Measurements from ENCODE around the gene LAMC3. TPM values are rescaled to one million over a fixed set of nuclear protein-coding genes. Genes with fewer than 3 reads are reported as not detected.

LAMC3 gene
- polyA plus RNA-seq, 1 donor, result 1.9 TPM

DNA sequence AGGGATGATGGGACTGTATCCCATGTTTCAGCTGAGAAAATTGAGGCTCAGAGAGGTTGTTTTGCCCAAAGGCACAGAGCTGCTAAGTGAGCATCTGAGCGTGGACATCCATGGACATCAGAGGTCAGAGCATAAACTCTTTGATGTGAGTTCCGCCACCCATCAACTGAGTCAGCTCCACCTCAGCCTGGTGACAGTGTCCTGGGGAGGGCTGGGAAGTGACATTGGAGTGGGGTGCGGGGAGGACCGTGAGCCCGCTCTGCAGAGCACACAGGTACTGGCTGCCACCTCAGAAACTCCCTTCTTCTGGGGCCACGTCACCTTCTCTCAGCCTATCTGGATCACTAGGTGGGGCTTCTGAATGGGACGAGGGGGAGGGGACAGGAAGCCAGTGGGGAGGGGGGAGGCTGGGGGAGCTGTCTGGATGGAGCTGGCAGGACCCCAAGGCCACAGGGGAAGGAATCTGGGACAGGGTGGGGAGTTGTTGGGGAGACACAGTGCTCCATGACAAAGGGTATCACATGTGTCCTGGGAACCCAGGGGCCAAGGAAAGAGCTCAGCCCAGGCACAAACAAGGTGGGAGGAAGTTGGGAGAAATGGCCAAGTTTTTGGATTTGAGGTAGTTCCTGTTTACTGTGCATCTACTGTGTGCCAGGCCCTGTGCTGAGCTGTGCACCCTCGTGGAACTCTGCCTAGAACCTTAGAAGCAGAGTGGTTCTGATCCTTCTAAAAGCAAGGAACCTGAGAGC is 2.5 kb downstream of the LAMC3 start:
- no peak for DNase-seq (ENCODE audit: low read depth)

DNA sequence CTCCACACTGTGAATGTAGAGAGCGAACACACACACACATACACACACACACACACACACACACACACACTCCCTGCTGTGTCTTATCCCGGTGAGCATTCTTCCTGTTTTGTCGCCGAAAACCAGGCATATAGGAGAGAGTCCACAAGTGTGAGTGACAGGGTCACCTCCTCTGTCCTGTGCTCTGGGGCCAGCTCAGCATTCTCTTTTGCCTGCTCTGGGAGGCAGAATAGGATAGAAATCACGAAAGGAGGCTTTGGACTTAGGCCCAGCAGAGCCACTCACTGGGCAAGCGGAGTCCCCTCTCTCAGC is 3.0 kb downstream of the LAMC3 start:
- DNase-seq (ENCODE audit: low read depth), result no peak

DNA sequence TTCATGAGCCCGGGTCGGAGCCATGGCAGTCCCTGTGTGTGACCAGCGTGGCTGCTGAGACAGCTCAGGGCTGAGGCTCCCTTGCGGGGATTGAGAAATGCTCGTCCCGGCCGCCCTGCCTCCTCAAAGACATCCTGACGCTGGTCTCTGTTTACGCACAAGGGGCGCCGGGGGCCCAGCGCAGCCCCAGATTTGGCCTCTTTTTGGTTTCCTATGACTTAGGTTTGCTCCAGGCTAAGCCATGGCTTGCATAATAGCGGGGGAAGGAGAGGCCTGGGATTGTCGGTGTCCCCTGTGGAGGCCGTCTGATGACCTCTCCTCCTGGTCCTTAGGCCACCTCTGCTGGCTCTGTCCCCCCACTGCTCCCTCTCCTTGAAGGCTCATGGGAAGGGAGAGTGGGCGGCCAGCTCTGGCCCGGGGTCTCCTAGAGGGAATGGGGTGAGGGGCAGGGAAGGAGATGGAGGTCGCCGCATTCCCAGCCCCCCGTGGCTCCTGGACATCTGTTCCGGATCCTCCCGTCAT is 3.5 kb downstream of the LAMC3 start:
- no peak for DNase-seq (ENCODE audit: low read depth)

DNA sequence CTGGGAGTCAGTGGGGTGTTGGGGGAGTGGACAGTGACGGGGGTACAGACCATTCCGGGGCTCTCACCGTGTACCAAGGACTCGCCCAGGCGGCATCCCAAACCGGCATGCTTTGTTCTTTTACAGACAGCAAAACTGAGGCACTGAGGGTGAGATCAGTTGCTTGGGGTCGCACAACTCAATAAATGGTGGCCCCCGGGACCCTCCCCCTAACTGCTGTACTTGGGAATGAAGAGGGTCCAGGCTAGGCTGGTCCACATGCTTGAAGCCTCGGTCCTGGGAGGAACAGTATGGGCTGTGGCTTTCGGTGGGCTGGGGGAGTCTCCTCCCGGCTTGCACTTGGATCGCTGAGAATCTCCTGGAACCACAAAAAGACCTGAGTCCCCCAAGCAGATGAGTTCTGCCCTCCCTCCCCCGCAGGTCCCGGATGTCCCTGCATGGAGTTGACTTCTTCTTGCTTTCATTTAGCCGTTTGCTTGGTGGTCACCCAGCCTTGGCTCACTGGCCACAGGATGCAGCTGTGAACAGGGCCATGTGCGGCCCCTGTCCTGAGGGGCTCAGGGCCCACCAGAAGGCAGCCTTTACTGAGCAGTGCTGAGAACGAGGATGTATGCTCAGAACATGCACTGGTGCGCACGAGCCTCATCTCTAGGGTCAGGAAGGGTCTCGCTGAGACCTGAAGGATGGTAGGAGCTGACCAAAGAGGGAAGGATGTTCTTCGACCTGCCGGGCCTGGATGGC is 4.2 kb downstream of the LAMC3 start:
- DNase-seq (ENCODE audit: low read depth), result no peak

DNA sequence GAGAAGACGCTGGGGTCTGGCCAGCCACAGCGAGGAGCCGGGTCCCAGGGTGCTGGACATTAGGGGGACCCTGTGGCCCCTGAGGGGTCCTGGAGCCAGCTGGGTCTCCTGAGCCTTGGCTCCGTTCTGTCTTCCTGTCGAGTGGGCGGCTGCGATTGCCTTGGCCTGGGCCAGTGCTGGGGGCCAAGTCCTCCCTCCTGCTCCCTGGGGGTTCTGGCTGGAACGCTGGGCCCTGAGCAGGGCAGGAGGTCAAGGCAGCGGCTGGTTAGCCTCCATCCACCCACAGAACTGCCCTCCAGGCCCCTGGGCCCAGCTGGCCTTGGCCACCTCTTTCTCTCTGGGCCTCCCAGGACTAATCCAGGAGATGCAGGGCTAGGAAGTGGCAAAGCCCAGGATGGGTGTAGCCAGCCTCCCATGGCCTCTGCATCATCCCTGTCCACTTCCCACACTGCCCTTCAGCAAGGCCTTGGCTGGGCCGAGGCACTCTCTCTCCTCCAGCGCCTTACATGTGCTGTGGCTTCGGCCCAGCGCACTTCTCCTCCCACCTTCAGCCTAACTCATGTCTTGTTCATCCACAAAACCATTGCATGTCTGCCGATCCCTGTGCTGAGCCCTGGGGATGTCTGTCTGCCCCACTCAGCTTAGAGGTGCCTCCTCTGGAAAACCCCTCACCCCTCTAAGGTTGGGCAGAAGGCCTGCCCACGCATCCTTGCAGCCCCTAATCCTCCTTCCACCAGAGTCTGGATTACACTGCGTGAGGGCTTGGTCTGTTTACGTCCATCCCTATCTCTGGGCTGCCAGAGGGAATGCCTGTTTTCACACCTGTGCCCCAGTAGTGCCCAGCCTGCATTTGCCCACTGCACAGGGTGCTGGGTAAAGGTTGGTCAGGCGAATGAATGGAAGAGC is 5.0 kb downstream of the LAMC3 start:
- no peak for DNase-seq (ENCODE audit: low read depth)

- DNase-seq (ENCODE audit: low read depth), result no peak
Measured at GRCh38 chr9:131015112-131015511, 6.1 kb downstream of the LAMC3 start.

GRCh38 chr9:131015876-131016397 is 7.0 kb downstream of the LAMC3 start:
- no peak for DNase-seq (ENCODE audit: low read depth)

- DNase-seq (ENCODE audit: low read depth), result no peak
Measured at GRCh38 chr9:131017067-131017466, 8.1 kb downstream of the LAMC3 start.

DNA sequence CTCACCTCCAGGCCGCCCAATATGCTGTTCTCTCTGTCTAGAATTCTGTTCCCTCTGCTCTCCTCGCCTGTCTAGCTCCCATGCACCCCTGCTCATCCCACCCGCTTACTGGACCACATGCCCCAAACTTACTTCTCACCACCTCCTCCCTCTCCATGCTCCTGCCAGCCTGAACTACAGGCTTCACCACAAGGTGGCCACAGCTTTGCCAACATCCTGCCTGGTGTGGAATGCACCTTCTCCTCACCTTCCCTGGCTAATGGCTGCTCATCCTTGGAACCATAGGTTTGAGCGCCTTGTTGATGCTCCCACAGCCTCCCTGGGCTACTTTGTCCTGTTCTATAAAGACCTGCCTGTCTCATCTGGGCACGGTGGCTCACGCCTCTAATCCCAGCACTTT is 9.6 kb downstream of the LAMC3 start:
- no peak for DNase-seq (ENCODE audit: low read depth)

- DNase-seq (ENCODE audit: low read depth), result no peak
Measured at GRCh38 chr9:131019388-131020239, 10.6 kb downstream of the LAMC3 start.

GRCh38 chr9:131020388-131020787 is 11.4 kb downstream of the LAMC3 start:
- DNase-seq (ENCODE audit: low read depth), result no peak

DNA sequence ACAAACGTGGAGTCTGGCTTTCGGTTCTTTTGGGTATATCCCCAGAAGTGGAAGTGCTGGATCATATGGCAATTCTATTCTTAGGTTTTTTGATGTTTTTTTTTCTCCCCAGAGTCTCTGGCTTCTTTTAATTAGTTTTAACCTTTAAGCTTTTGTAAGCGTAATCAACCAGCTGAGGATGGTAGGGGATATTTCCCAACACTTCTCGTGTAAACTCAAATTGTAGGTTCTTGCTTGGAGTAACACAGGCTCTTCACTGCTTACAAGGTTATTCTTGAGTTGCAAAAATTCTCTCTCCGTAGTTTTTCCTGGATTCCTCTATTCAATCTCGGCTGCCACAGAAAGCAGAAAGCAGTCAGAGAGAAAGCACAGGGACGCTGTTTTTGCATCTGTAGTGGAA is 11.9 kb downstream of the LAMC3 start:
- DNase-seq (ENCODE audit: low read depth), result no peak

- no peak for DNase-seq (ENCODE audit: low read depth)
Measured at GRCh38 chr9:131021785-131022184, 12.8 kb downstream of the LAMC3 start.

DNA sequence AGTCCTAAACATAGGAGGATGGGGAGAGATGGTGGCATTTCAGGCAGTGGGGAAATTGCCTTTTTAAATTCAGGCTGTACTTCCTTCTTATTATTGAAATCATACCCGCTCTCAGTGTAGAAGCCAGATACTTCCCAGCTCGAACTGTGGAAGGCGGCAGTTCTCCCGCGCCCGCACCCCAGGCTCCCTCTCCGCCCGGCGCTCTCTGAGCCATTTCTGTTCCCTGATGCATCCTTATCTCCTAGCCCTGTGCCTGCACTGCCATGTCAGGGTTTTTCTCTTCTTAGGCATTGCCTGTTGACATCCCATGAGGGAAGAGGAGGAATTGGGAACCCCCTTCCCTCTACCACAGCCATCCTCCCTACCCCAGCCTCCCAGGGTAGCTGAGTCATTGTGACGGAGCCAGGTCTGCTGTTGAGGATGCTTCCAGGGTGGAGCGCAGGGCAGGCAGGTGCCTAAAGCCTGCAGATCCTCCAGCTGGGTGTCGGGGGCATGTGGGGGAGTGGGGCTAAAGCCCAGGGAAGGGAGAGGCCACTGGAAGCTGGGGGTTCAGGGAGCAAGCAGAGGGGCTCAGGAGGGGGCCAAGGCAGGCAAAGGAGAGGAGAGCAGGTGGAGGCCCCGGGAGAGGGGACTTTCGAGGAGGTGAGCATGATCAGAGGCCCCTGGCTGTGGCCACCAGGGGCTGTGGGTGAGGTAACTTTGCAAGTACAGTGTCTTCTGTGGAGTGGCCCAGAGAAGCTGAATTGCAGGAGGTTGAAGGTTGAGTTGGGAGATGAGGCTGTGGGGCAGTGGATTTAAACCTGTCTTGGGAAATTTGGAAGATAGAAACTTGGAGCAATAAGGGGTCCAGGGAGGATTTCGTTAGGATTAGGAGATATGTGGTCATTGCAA is 16.2 kb downstream of the LAMC3 start:
- DNase-seq (ENCODE audit: low read depth), result no peak

DNA sequence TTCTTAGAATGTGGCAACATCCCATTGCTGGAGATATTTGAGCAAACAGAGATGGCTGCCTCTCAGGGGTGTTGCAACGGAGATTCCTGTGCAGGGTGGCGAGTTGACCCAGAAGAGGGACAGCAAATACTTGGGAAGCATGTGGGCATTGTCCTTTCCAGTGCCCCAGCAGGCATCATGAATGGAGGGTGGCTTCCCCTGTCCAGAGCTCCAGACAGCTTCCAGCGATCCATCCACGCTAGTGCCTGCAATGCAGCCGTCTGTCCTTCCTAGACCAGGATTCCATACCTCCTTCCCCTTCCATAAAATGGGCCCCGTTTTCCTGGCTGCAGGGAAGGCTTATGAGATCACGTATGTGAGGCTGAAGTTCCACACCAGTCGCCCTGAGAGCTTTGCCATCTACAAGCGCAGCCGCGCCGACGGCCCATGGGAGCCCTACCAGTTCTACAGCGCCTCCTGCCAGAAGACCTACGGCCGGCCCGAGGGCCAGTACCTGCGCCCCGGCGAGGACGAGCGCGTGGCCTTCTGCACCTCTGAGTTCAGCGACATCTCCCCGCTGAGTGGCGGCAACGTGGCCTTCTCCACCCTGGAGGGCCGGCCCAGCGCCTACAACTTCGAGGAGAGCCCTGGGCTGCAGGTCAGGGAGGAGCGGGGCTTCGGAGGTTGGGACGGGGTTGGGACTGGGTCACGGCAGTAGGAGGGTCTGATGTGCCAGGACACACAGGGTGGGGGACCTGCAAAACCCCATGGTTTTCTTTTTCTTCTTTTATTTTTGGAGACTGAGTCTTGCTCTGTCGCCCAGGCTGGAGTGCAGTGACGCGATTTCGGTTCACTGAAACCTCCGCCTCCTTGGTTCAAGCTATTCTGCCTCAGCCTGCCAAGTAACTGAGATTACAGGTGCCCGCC is 17.2 kb downstream of the LAMC3 start:
- no peak for DNase-seq (ENCODE audit: low read depth)

DNA sequence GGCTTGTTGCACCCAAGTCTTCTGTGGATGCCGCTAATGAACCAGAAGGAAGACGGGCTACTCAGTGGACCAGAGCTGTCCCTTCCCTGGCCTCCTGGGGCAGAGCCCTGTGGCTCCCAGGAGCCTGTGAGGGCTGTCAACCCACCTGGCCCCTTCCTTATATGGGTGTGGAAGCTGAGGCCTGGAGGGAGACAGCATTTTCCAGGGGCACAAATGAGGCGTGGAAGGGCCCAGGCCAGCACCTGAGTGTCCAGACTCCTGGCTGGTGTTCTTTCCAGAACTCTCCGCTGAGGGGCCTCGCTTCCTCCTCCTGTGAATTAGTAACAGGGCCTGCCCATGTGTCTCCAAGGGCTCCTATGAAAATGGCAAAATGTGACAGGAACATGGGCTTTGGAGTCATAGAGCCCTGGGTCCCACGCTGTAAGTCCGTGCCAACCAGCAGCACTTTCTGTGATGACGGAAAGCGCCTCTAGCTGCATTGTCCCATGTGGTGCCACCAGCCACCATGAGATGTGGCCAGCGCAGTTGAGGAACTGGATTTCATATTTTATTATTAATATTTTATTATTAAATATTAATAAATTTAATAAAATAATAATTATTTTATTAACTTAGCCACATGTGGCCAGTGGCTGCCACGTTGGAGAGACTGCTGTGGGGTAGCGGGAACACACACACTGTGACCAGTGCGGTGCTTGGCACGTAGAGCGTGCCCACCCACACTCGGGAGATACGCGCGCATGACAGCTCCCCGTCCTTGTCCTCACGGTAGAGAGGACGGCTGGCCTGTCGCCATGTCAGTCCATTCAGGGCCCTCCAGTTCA is 18.3 kb downstream of the LAMC3 start:
- DNase-seq (ENCODE audit: low read depth), result no peak

DNA sequence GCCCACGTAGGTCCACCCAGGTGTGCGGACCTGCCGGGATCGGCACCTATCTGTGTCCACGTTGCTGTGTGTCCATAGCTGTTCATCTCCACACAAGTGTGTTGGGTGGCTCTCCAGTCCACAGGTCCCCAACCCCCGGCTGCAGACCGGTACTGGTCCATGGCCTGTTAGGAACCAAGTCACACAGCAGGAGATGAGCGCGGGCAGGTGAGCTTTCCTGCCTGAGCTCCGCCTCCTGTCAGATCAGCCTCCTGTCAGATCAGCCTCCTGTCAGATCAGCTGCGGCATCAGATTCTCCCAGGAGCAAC is 18.9 kb downstream of the LAMC3 start:
- no peak for DNase-seq (ENCODE audit: low read depth)

GRCh38 chr9:131028221-131028884 is 19.4 kb downstream of the LAMC3 start:
- no peak for DNase-seq (ENCODE audit: low read depth)
